HG02759 (cell line): ENCODE data around the gene HSPB8.
"Not testable (repeated sequence)": the region's sequence is repeated elsewhere in the genome, so short reads cannot be mapped to it uniquely, and the experiment has no call there.

Source experiments
- ATAC-seq: cut with Tn5 transposase; IDR thresholded peaks from one replicate; pipeline ENCODE4 v1.9.1; 2021; ENCODE audit warnings: mild to moderate bottlenecking, moderate library complexity; ENCODE audit not compliant: unreplicated experiment

Gene HSPB8

GRCh38 chr12:119204671-119205285 is 26.0 kb downstream of the HSPB8 start:
- ATAC-seq: no peak

GRCh38 chr12:119206348-119207062 is 27.8 kb downstream of the HSPB8 start:
- ATAC-seq: no peak

GRCh38 chr12:119207063-119207560 is 28.4 kb downstream of the HSPB8 start:
- ATAC-seq: no peak

GRCh38 chr12:119208626-119209061 is 29.9 kb downstream of the HSPB8 start:
- no peak for ATAC-seq

- ATAC-seq: no peak
Measured at GRCh38 chr12:119211884-119212283, 33.2 kb downstream of the HSPB8 start.

- ATAC-seq: no peak
Measured at GRCh38 chr12:119216084-119216483, 37.4 kb downstream of the HSPB8 start.

- ATAC-seq: not testable (repeated sequence)
Measured at GRCh38 chr12:119218875-119219274, 40.1 kb downstream of the HSPB8 start.

GRCh38 chr12:119222222-119222951 is 43.7 kb downstream of the HSPB8 start:
- ATAC-seq: no peak

- no peak for ATAC-seq
Measured at GRCh38 chr12:119225454-119225853, 46.7 kb downstream of the HSPB8 start.

- ATAC-seq: no peak
Measured at GRCh38 chr12:119227292-119227691, 48.6 kb downstream of the HSPB8 start.

- ATAC-seq: no peak
Measured at GRCh38 chr12:119229205-119229604, 50.5 kb downstream of the HSPB8 start.

- no peak for ATAC-seq
Measured at GRCh38 chr12:119229837-119230236, 51.1 kb downstream of the HSPB8 start.

- no peak for ATAC-seq
Measured at GRCh38 chr12:119230807-119231206, 52.1 kb downstream of the HSPB8 start.

GRCh38 chr12:119231774-119232173 is 53.0 kb downstream of the HSPB8 start:
- ATAC-seq: no peak

GRCh38 chr12:119235197-119235751 is 56.5 kb downstream of the HSPB8 start:
- ATAC-seq: no peak

- no peak for ATAC-seq
Measured at GRCh38 chr12:119236372-119236771, 57.6 kb downstream of the HSPB8 start.

- no peak for ATAC-seq
Measured at GRCh38 chr12:119239040-119239439, 60.3 kb downstream of the HSPB8 start.

GRCh38 chr12:119241049-119241448 is 62.3 kb downstream of the HSPB8 start:
- no peak for ATAC-seq

- no peak for ATAC-seq
Measured at GRCh38 chr12:119241580-119242169, 62.9 kb downstream of the HSPB8 start.
